GF-D8 (cell line): ENCODE measurements around the gene GIGYF2.

Source experiments
- DNase-seq: peaks from one replicate; lab custom pipeline; 2025; lab: John Stamatoyannopoulos, UW

The GIGYF2 gene

GRCh38 chr2:232879618-232880494 is 182.7 kb downstream of the GIGYF2 start:
- DNase-seq, result no peak

- DNase-seq, result no peak
Observed at GRCh38 chr2:232880764-232881351, 183.7 kb downstream of the GIGYF2 start.

GRCh38 chr2:232882085-232882484 is 185.0 kb downstream of the GIGYF2 start:
- DNase-seq, result no peak

GRCh38 chr2:232882505-232883115 is 185.5 kb downstream of the GIGYF2 start:
- DNase-seq, result no peak

GRCh38 chr2:232883116-232883721 is 186.1 kb downstream of the GIGYF2 start:
- no peak for DNase-seq

GRCh38 chr2:232884001-232884421 is 186.9 kb downstream of the GIGYF2 start:
- DNase-seq, result no peak

- DNase-seq, result no peak
Observed at GRCh38 chr2:232884549-232885263, 187.6 kb downstream of the GIGYF2 start.

- DNase-seq, result no peak
Observed at GRCh38 chr2:232885264-232885961, 188.3 kb downstream of the GIGYF2 start.

- no peak for DNase-seq
Observed at GRCh38 chr2:232886176-232886575, 189.0 kb downstream of the GIGYF2 start.

- no peak for DNase-seq
Observed at GRCh38 chr2:232886632-232887031, 189.5 kb downstream of the GIGYF2 start.

- no peak for DNase-seq
Observed at GRCh38 chr2:232887171-232887850, 190.2 kb downstream of the GIGYF2 start.

- DNase-seq, result no peak
Observed at GRCh38 chr2:232888099-232888836, 191.1 kb downstream of the GIGYF2 start.

GRCh38 chr2:232888839-232889529 is 191.9 kb downstream of the GIGYF2 start:
- no peak for DNase-seq

- DNase-seq, result no peak
Observed at GRCh38 chr2:232889876-232890401, 192.8 kb downstream of the GIGYF2 start.

GRCh38 chr2:232890536-232890895 is 193.4 kb downstream of the GIGYF2 start:
- DNase-seq, result no peak

- no peak for DNase-seq
Observed at GRCh38 chr2:232890896-232891601, 193.9 kb downstream of the GIGYF2 start.

- DNase-seq, result no peak
Observed at GRCh38 chr2:232891621-232892071, 194.5 kb downstream of the GIGYF2 start.

- no peak for DNase-seq
Observed at GRCh38 chr2:232892221-232892620, 195.1 kb downstream of the GIGYF2 start.
